ENCODE results near the gene KIAA0930. TPM values are rescaled to one million over a fixed set of nuclear protein-coding genes. Genes with fewer than 3 reads are reported as not detected.

The KIAA0930 gene
- total RNA-seq, 2 donors from 2014 or later, result 38.5 to 44.8 TPM

GRCh38 chr22:45224988-45225731 lies 15.5 kb downstream of the KIAA0930 start:
- H3K9me3 ChIP-seq, result no peaks in the 10 kb centered on the region
- H3K27ac ChIP-seq, result no peak overlapping the region
- no peak for DNase-seq
- no peak overlapping the region for H3K9ac ChIP-seq (ENCODE audit: low read depth in 2 of 2, low read length in 2 of 2)
- TF ChIP-seq CTCF (IDR thresholded peaks at IDR 0.05), result no peak
- H3K4me3 ChIP-seq, result no peak overlapping the region
- peaks cover 3% of the 10 kb centered on the region for H3K4me1 ChIP-seq
- no peaks in the 10 kb centered on the region for H3K36me3 ChIP-seq
- no peaks in the 10 kb centered on the region for H3K27me3 ChIP-seq
- intact Hi-C loops (cut with DNase I), result no loop called here

GRCh38 chr22:45224331-45224730 lies 16.4 kb downstream of the KIAA0930 start:
- no peaks in the 10 kb centered on the region for H3K27me3 ChIP-seq

GRCh38 chr22:45223304-45224117 lies 17.2 kb downstream of the KIAA0930 start:
- Histone ChIP-seq H3K36me3 (no peaks in the 10 kb centered on the region), H3K9ac (ENCODE audit: low read depth in 2 of 2, low read length in 2 of 2) (no peak overlapping the region), H3K27me3 (no peaks in the 10 kb centered on the region), H3K4me3 (no peak overlapping the region), H3K4me1 (peaks cover 3% of the 10 kb centered on the region), H3K27ac (no peak overlapping the region), H3K9me3 (no peaks in the 10 kb centered on the region)
- DNase-seq, result no peak
- intact Hi-C loops (cut with DNase I), result no loop called here
- no peak for TF ChIP-seq CTCF (IDR thresholded peaks at IDR 0.05)

More at GRCh38 chr22:45224331-45224730, 16.4 kb downstream of the KIAA0930 start:
- H3K36me3 ChIP-seq, result no peaks in the 10 kb centered on the region
- H3K9me3 ChIP-seq, result no peaks in the 10 kb centered on the region
- H3K4me3 ChIP-seq, result no peak overlapping the region
- no peak overlapping the region for H3K9ac ChIP-seq (ENCODE audit: low read depth in 2 of 2, low read length in 2 of 2)
- H3K4me1 ChIP-seq, result peaks cover 3% of the 10 kb centered on the region
- intact Hi-C loops (cut with DNase I), result no loop called here
- no peak overlapping the region for H3K27ac ChIP-seq
- DNase-seq, result no peak
- no peak for TF ChIP-seq CTCF (IDR thresholded peaks at IDR 0.05)

GRCh38 chr22:45221201-45221600 lies 19.5 kb downstream of the KIAA0930 start:
- H3K9me3 ChIP-seq, result no peaks in the 10 kb centered on the region
- H3K27ac ChIP-seq, result no peak overlapping the region
- H3K36me3 ChIP-seq, result no peaks in the 10 kb centered on the region
- no peak overlapping the region for H3K4me3 ChIP-seq
- no peaks in the 10 kb centered on the region for H3K27me3 ChIP-seq
- no peak for TF ChIP-seq CTCF (IDR thresholded peaks at IDR 0.05)
- intact Hi-C loops (cut with DNase I), result no loop called here
- H3K4me1 ChIP-seq, result peaks cover 3% of the 10 kb centered on the region
- no peak for DNase-seq
- no peak overlapping the region for H3K9ac ChIP-seq (ENCODE audit: low read depth in 2 of 2, low read length in 2 of 2)

GRCh38 chr22:45218976-45219375 lies 21.7 kb downstream of the KIAA0930 start:
- intact Hi-C loops (cut with DNase I), result no loop called here
- Histone ChIP-seq H3K4me1 (no peaks in the 10 kb centered on the region), H3K27me3 (no peaks in the 10 kb centered on the region), H3K4me3 (no peak overlapping the region), H3K36me3 (no peaks in the 10 kb centered on the region), H3K9ac (ENCODE audit: low read depth in 2 of 2, low read length in 2 of 2) (no peak overlapping the region), H3K9me3 (no peaks in the 10 kb centered on the region), H3K27ac (no peak overlapping the region)
- no peak for DNase-seq
- TF ChIP-seq CTCF (IDR thresholded peaks at IDR 0.05), result no peak

All from colonic mucosa (tissue), 4 donors.